OCI-LY7 (cell line): ENCODE results near the gene CPTP. TPM values are rescaled to one million over a fixed set of nuclear protein-coding genes. Genes with fewer than 3 reads are reported as not detected.

Source experiments
- BruUV-seq: library from RNA; stranded (reverse); fragments of 400-500 nt; replicated peaks from 2 replicates; lab custom pipeline; 2021; lab: Mats Ljungman, UMichigan
- CTCF ChIA-PET: fragments of 300-600 bp; sonication (Branson Sonifier 250); formaldehyde crosslinking; loops from one replicate; lab custom pipeline; 2022; ENCODE audit warnings: antibody characterized with exemption; ENCODE audit not compliant: unreplicated experiment; lab: Charles Lee
- POLR2A ChIA-PET: fragments of 300-600 bp; sonication (Branson Sonifier 250); formaldehyde crosslinking; loops from one replicate; lab custom pipeline; 2022; ENCODE audit warnings: antibody characterized with exemption; lab: Charles Lee
- DNase-seq: peaks from one replicate; pipeline ENCODE4 v3.0.0-alpha.2; 2015; ENCODE audit warnings: low spot score
- H2AFZ ChIP-seq: fragments of 200-600 bp; sonication (generic), shearing (Covaris generic); 2 replicates; pipeline ENCODE4 v1.6.1; 2014; ENCODE audit warnings: mild to moderate bottlenecking, antibody characterized with exemption, low read length, moderate library complexity
- H3K27ac ChIP-seq: fragments of 200-600 bp; sonication (generic); 2 replicates; pipeline ENCODE4 v1.5.1; 2014; ENCODE audit warnings: mixed run types, low read depth, mild to moderate bottlenecking, moderate library complexity, low read length, inconsistent platforms; ENCODE audit not compliant: poor library complexity, severe bottlenecking
- H3K36me3 ChIP-seq: fragments of 200-600 bp; sonication (generic); 2 replicates; pipeline ENCODE4 v1.6.1; 2014; ENCODE audit warnings: mild to moderate bottlenecking, antibody characterized with exemption, low read length, moderate library complexity, mixed read lengths; ENCODE audit not compliant: insufficient read depth
- H3K4me1 ChIP-seq: fragments of 200-600 bp; sonication (generic); 2 replicates; pipeline ENCODE4 v1.5.1; 2014; ENCODE audit warnings: mild to moderate bottlenecking, low read length; ENCODE audit not compliant: insufficient read depth, poor library complexity, severe bottlenecking
- H3K4me2 ChIP-seq: fragments of 200-600 bp; sonication (generic); 2 replicates; pipeline ENCODE4 v1.6.1; 2014; ENCODE audit warnings: mild to moderate bottlenecking, low read length
- H3K4me3 ChIP-seq: fragments of 200-600 bp; sonication (generic); 2 replicates; pipeline ENCODE4 v1.5.1; 2014; ENCODE audit warnings: mild to moderate bottlenecking, low read depth, low read length; ENCODE audit not compliant: poor library complexity, severe bottlenecking
- H3K79me2 ChIP-seq: fragments of 200-600 bp; sonication (generic); 2 replicates; pipeline ENCODE4 v1.6.1; 2016; ENCODE audit warnings: low read depth, mild to moderate bottlenecking, low read length, moderate library complexity, mixed read lengths; ENCODE audit not compliant: insufficient read depth
- H3K9me2 ChIP-seq: fragments of 200-600 bp; sonication (generic); 2 replicates; pipeline ENCODE4 v1.6.1; 2016; ENCODE audit warnings: mild to moderate bottlenecking, low read length, mixed read lengths; ENCODE audit not compliant: insufficient read depth
- H3K9me3 ChIP-seq: fragments of 200-600 bp; sonication (generic); 2 replicates; pipeline ENCODE4 v1.6.1; 2014; ENCODE audit warnings: mild to moderate bottlenecking, mixed run types, low read length, mixed read lengths
- H4K20me1 ChIP-seq: fragments of 200-600 bp; sonication (generic); 2 replicates; pipeline ENCODE4 v1.6.1; 2014; ENCODE audit warnings: mild to moderate bottlenecking, antibody characterized with exemption, low read length, moderate library complexity, mixed read lengths; ENCODE audit not compliant: insufficient read depth
- EZH2phosphoT487 ChIP-seq: fragments of 200-600 bp; sonication (generic); IDR thresholded peaks from 2 replicates; pipeline ENCODE4 v1.6.1; 2018; ENCODE audit warnings: low read depth, borderline replicate concordance, mild to moderate bottlenecking, mixed run types, antibody characterized with exemption, low read length, moderate library complexity, mixed read lengths
- intact Hi-C: fragments of 100-400 bp; cut with micrococcal nuclease; formaldehyde crosslinking; loops from one replicate; pipeline ENCODE4 v1.10.0; 2022; ENCODE audit not compliant: unreplicated experiment
- total RNA-seq, 2 experiments: library from RNA; depleted of rRNA in 1 of 2; stranded (reverse); fragments of >200 nt in 1 of 2; shearing (Covaris generic) in 1 of 2; gene quantifications; 2 replicates each; pipeline ENCODE4 v1.2.3, GENCODE V29; 2014 to 2022
- TF ChIP-seq, protein P1 (sequence below): fragments of 200-600 bp; sonication (generic); conservative IDR thresholded peaks from 2 replicates; pipeline ENCODE4 v1.5.1; 2014; ENCODE audit warnings: mild to moderate bottlenecking, antibody characterized with exemption, low read length, moderate library complexity, mixed read lengths

The CPTP gene
- total RNA-seq, 2 experiments from 2014 or later = 16.6 to 20.6 TPM

DNA sequence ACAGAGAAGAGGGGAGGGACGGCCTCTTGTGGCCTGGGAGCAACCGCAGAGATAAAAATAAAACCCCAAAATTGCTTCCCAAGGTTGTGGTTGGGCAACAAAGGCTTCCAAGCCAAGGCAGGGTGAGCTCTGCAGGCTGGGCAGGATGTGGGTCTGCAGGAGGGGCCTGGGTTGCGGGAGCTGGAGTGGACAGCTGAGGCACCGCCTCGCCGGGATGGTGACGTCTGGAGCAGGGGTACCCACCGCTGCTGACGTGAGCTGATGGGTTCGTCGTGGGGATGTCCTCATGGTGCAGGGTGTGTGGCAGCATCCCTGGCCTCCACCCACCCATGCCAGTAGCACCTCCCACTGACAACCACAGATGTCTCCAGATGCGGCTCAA lies 46.8 kb downstream of the CPTP start:
- Histone ChIP-seq H3K79me2 (peaks cover 20% of the 10 kb centered on the region), H4K20me1 (no peaks in the 10 kb centered on the region), H3K27ac (peak overlapping the region; percentile 26), H3K36me3 (peaks cover 42% of the 10 kb centered on the region), H3K4me1 (peaks cover 31% of the 10 kb centered on the region), H3K4me3 (peak overlapping the region; percentile 43), H3K9me3 (peaks cover 10% of the 10 kb centered on the region; the same call in 1 of the 2 replicates), H3K9me2 (no peaks in the 10 kb centered on the region), H2AFZ (no peak overlapping the region), H3K4me2 (peak overlapping the region; percentile 66; the same call in 1 of the 2 replicates)
- no peak for DNase-seq
- POLR2A ChIA-PET = interaction anchor here (0.6 kb wide), 1 partner anchor 28 kb away, joined by 3 read pairs; the partner anchor contains the start of gene CCNL2
- no peak for TF ChIP-seq EZH2phosphoT487
- TF ChIP-seq, protein P1, sequence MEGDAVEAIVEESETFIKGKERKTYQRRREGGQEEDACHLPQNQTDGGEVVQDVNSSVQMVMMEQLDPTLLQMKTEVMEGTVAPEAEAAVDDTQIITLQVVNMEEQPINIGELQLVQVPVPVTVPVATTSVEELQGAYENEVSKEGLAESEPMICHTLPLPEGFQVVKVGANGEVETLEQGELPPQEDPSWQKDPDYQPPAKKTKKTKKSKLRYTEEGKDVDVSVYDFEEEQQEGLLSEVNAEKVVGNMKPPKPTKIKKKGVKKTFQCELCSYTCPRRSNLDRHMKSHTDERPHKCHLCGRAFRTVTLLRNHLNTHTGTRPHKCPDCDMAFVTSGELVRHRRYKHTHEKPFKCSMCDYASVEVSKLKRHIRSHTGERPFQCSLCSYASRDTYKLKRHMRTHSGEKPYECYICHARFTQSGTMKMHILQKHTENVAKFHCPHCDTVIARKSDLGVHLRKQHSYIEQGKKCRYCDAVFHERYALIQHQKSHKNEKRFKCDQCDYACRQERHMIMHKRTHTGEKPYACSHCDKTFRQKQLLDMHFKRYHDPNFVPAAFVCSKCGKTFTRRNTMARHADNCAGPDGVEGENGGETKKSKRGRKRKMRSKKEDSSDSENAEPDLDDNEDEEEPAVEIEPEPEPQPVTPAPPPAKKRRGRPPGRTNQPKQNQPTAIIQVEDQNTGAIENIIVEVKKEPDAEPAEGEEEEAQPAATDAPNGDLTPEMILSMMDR = no peak
- BruUV-seq = no TSS peak
- intact Hi-C loops = no loop called here
- CTCF ChIA-PET = no interaction called here

DNA sequence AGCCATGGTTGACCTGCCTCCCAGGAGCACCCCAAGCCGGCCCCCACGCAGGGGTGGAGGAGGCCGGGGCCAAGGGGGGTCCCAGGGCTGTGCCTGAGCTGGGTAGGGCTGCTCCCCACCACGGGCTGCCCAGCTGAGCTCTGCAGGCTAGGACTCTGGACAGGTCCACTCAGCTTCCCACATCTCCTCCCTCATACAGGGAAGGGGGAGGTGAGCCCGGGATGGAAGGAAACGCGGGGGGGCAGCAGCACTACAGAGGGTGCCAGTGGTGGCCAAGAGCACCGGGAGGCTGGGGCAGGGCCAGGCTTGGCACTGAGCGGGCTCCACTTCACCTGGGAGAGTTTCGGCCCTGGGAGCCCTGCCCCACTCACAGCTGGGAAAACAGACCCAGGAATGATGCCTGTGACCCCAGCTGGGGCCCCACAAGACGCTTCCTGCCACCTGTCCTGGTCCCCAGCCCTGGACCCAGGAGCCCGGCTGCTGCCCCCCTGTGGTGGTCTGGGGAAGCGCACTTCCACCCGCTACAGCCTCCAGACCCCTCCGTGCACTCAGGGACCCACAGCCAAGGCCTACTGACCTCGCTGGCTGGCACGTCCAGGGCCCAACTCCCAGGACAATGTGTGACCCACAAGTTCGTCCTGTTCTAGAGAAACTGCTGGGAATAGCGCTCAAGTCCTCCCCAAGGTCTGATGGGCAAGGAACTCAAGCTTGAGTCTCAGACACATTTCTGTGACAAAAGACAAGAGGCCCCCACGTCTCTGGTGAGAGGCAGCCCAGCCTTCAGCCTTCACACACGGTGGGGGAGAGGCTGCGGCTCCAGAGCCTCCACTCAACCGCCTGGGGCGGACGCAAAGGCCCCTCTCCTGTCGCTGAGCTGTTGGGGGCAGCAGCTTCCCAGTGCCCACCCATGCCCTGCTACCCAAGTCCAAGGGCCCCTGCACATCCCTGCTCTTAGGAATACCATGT lies 47.4 kb downstream of the CPTP start:
- peak; percentile 77 for DNase-seq
- no TSS peak for BruUV-seq
- Histone ChIP-seq H3K4me3 (peak overlapping the region; percentile 43), H3K9me3 (peaks cover 3% of the 10 kb centered on the region; the same call in 1 of the 2 replicates), H3K4me1 (peaks cover 38% of the 10 kb centered on the region), H3K9me2 (no peaks in the 10 kb centered on the region), H4K20me1 (no peaks in the 10 kb centered on the region), H3K36me3 (peaks cover 49% of the 10 kb centered on the region), H3K27ac (peak overlapping the region; percentile 26), H2AFZ (no peak overlapping the region), H3K79me2 (peaks cover 20% of the 10 kb centered on the region), H3K4me2 (peak overlapping the region; percentile 66)
- CTCF ChIA-PET = no interaction called here
- TF ChIP-seq, protein P1 = peak; percentile 93
- no peak for TF ChIP-seq EZH2phosphoT487
- POLR2A ChIA-PET = interaction anchor here (0.6 kb wide), 2 partner anchors 26 to 27 kb away, joined by 3 read pairs; partner anchors contain the start of gene CCNL2
- intact Hi-C loops = loop anchor here (1.0 to 2.0 kb wide), 2 partner anchors 23 to 91 kb away; partner anchors contain the start of gene DVL1
